AG09319 (cell line): ENCODE measurements around the gene PXDN.

Experiments
- DNase-seq: peaks from one replicate; pipeline ENCODE4 v3.0.0-alpha.2; 2010; ENCODE audit warnings: low read depth; ENCODE audit errors: extremely low read depth
- TF ChIP-seq, protein P1 (sequence below): IDR thresholded peaks from 2 replicates; pipeline ENCODE4 v1.5.1; 2011; ENCODE audit warnings: low read depth, mild to moderate bottlenecking, inconsistent platforms, low read length, moderate library complexity

PXDN gene

DNA sequence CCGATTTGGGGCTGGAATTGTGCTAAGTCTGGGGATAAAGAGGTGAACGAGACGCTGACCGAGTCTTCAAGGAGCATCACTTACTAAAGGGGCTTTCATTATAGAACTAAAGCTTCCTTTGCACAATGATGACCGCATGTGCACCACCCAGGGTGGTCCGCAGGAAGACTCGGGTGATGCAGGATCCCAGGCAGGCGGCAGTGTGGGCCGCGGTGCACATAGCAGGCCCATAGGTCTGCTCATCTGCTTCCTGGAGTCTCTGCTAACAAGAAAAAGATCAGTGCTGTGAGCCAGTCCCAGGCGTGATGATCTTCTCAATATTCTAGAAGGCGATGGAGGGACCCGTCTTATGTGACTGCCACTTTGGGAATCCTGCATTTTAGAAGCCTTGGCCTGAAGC lies 122.8 kb downstream of the PXDN start:
- TF ChIP-seq, protein P1, sequence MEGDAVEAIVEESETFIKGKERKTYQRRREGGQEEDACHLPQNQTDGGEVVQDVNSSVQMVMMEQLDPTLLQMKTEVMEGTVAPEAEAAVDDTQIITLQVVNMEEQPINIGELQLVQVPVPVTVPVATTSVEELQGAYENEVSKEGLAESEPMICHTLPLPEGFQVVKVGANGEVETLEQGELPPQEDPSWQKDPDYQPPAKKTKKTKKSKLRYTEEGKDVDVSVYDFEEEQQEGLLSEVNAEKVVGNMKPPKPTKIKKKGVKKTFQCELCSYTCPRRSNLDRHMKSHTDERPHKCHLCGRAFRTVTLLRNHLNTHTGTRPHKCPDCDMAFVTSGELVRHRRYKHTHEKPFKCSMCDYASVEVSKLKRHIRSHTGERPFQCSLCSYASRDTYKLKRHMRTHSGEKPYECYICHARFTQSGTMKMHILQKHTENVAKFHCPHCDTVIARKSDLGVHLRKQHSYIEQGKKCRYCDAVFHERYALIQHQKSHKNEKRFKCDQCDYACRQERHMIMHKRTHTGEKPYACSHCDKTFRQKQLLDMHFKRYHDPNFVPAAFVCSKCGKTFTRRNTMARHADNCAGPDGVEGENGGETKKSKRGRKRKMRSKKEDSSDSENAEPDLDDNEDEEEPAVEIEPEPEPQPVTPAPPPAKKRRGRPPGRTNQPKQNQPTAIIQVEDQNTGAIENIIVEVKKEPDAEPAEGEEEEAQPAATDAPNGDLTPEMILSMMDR: no peak
- no peak for DNase-seq

DNA sequence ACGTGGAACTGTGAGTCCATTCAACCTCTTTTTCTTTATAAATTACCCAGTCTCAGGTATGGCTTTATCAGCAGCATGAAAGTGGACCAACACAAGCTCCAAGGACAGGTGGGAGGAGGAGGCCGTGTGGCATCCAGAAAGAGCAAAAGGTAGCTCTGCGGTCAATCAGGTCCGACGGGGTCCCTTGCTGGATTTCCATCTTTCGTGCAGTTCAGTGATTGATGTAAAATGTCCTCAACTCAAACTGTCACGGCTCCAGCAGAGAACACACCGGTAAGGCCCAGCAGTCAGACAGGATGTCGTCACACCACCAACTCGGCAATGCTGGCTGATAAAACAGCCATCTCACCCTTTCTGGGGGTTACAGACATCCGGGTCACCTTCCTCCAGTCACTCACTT lies 123.3 kb downstream of the PXDN start:
- TF ChIP-seq, protein P1: no peak
- DNase-seq: no peak

DNA sequence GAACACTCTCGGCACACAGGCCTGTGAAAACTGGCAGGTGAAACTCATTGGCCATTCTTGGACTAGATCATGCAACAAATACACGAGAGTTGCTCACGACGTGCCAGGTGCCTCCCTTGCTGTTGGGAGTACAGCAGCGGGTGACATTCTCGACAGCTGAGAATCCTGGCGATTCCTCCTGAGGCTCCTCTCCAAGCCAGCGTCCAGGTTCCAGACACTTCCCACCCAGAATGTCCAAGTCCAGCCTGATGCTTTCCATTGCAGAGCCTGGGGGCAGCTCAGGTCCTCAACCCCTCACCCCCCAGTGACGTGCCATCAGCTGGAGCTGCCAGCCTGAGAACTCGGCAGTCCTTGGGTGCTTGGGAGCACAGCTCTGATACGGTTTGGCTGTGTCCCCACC lies 124.2 kb downstream of the PXDN start:
- TF ChIP-seq, protein P1: no peak
- DNase-seq: no peak

DNA sequence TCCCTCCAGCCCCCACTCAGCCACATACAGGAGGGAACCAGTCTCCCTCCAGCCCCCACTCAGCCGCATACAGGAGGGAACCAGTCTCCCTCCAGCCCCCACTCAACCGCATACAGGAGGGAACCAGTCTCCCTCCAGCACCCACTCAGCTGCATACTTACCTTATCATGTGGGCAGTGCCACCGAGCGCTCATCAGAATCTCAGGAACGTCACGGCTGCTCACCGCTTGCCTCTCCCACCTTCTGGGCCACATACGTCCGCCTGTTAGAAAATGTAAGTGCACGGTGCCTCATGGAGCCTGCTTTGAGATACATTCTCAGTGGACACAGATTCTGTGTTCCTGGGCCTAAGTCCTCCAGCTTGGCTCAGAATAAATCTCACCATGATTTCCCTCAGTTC lies 124.8 kb downstream of the PXDN start:
- TF ChIP-seq, protein P1: no peak
- DNase-seq: no peak

DNA sequence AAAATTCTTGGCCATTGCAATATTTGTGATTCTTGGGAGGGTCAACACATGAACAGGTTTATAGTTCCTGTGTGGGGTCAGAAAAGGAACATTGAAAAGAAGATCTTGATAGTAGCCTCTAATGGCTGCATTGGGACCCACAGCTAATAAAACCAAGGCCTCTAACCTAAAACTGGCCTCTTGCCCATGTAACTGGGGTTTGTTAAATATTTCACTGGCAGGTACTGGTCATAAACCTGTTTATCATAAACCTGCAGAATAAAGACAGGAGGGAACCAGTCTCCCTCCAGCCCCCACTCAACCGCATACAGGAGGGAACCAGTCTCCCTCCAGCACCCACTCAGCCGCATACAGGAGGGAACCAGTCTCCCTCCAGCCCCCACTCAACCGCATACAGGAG lies 125.3 kb downstream of the PXDN start:
- TF ChIP-seq, protein P1: no peak
- DNase-seq: no peak

DNA sequence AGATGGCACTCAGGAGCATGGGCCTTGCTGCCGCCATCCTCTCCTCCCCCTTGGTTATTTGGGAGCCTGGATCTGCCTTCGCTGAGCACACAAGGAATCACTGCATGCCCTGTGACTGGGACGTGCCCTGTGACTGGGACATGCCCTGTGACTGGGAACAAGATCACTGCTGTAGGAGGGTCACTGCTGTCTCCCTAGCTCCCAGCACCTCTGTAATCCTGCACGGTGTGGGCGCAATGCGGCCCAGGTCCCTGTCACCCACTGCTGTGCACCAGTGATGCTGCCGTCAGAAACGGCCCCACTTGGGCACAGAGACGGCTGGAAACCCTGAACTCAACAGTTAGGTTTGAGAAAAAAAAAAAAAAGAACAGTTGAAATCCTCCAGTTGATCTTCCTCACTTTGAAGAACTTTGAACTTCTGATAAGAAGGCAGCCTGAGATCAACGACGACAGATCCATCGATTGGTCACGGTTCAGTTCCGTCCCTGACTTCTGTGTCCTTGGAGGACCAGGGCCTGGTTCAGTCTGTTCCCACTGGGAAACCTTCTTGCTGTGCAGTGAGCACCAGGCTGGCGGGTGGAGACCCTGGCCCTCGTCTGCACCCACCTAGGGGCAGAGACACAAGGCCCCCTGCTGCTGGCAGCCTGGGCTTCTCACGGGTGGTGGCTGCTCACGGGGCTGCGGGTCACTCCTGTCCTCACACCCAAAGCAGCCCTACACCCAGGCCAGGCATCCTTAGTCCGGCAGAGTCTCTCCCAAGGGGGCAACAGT lies 125.9 kb downstream of the PXDN start:
- TF ChIP-seq, protein P1: no peak
- DNase-seq: no peak

DNA sequence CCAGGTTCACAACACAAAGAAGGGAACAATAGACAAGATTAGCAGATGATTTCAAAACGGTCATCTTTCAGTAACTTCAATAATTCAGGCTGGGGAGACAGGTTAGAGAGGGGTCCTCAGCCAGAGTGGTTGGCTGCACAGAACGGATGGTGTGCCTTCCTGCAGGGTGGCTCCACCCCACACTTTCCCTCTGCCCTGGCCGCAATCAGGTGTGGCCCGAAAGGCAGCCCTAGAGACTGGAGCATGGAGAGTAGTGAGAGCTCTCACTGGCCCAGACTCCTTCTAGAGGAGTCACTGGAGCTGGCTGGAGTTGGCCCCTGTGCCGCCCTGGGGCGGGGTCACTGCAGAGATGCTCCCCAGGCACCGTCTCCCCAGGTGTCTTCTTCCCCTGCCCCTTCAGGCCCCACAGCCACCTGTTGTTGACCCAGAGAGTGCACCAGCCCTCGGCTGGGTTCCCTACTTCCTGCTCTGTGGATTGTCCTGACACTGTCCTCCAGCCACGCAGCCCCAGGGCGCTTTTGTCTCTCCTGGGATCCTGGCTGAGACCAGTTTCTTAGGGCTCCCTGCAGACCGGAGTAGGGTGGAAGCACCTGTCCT lies 126.8 kb downstream of the PXDN start:
- TF ChIP-seq, protein P1: no peak
- no peak for DNase-seq
